ENCODE measurements around the gene DVL2.

Gene DVL2

GRCh38 chr17:7229504-7229903, 4.8 kb downstream of the DVL2 start:
- POLR2A ChIA-PET, result interaction anchor here (1.0 to 14.2 kb wide), 2 partner anchors 8 to 10 kb away, joined by 5 to 284 read pairs; partner anchors contain the start of genes ACADVL, DLG4 and PHF23

GRCh38 chr17:7228920-7229319, 5.4 kb downstream of the DVL2 start:
- Histone ChIP-seq H3K27ac (ENCODE audit: extremely low read depth, low read depth, low read length) (no peak overlapping the region), H3K36me3 (ENCODE audit: control insufficient read depth in 2 of 2, insufficient read depth in 1 of 2, low read length in 2 of 2) (peaks cover 18 to 76% of the 10 kb centered on the region in 2 experiments), H3K9me3 (ENCODE audit: control insufficient read depth, insufficient read depth, low read depth, low read length) (no peaks in the 10 kb centered on the region), H3K4me1 (ENCODE audit: control insufficient read depth, insufficient read depth, low read length) (no peaks in the 10 kb centered on the region), H3K4me3 (ENCODE audit: low read depth, low read length) (no peak overlapping the region)
- ChIA-PET POLR2A (no interaction called here), CTCF (no interaction called here)
- TF ChIP-seq ZBTB26 (tag by site-specific recombination; optimal IDR thresholded peaks at IDR 0.05) (no peak), ZNF518A (tag by site-specific recombination; conservative IDR thresholded peaks at IDR 0.05; ENCODE audit: low read depth) (no peak), ZNF560 (tag by site-specific recombination; IDR thresholded peaks at IDR 0.05; ENCODE audit: borderline replicate concordance) (no peak), ZSCAN30 (tag by site-specific recombination; IDR thresholded peaks at IDR 0.05) (no peak)

More at GRCh38 chr17:7229504-7229903, 4.8 kb downstream of the DVL2 start:
- CTCF ChIA-PET, result no interaction called here
- Histone ChIP-seq H3K36me3 (ENCODE audit: control insufficient read depth in 2 of 2, insufficient read depth in 1 of 2, low read length in 2 of 2) (peaks cover 12 to 71% of the 10 kb centered on the region in 2 experiments), H3K4me1 (ENCODE audit: control insufficient read depth, insufficient read depth, low read length) (no peaks in the 10 kb centered on the region), H3K4me3 (ENCODE audit: low read depth, low read length) (no peak overlapping the region), H3K27ac (ENCODE audit: extremely low read depth, low read depth, low read length) (no peak overlapping the region), H3K9me3 (ENCODE audit: control insufficient read depth, insufficient read depth, low read depth, low read length) (no peaks in the 10 kb centered on the region)
- TF ChIP-seq ZSCAN23 (tag by site-specific recombination; IDR thresholded peaks at IDR 0.05), result no peak
- no peak for TF ChIP-seq GLIS1 (tag by site-specific recombination; IDR thresholded peaks at IDR 0.05)
- no peak for TF ChIP-seq ZNF521 (tag by site-specific recombination; IDR thresholded peaks at IDR 0.05)
- TF ChIP-seq ZNF248 (tag by site-specific recombination; IDR thresholded peaks at IDR 0.05), result no peak
- no peak for TF ChIP-seq SP3 (tag by site-specific recombination; IDR thresholded peaks at IDR 0.05)
- no peak for TF ChIP-seq ZEB2 (tag by site-specific recombination; IDR thresholded peaks at IDR 0.05)
- TF ChIP-seq ZNF747 (tag by site-specific recombination; IDR thresholded peaks at IDR 0.05), result no peak
- TF ChIP-seq KLF1 (tag by site-specific recombination; IDR thresholded peaks at IDR 0.05), result no peak
- TF ChIP-seq ZNF785 (tag by site-specific recombination; IDR thresholded peaks at IDR 0.05), result no peak
- no peak for TF ChIP-seq ZNF510 (tag by site-specific recombination; IDR thresholded peaks at IDR 0.05; ENCODE audit: insufficient replicate concordance)
- no peak for TF ChIP-seq ZXDB (tag by site-specific recombination; IDR thresholded peaks at IDR 0.05)
- no peak for TF ChIP-seq ZNF596 (tag by site-specific recombination; IDR thresholded peaks at IDR 0.05)
- no peak for TF ChIP-seq ZNF292 (tag by site-specific recombination; IDR thresholded peaks at IDR 0.05; ENCODE audit: borderline replicate concordance, low read depth)
- TF ChIP-seq YY1 (tag by site-specific recombination; IDR thresholded peaks at IDR 0.05), result no peak
- no peak for TF ChIP-seq ZNF707 (tag by site-specific recombination; IDR thresholded peaks at IDR 0.05)
- no peak for TF ChIP-seq ZNF449 (tag by site-specific recombination; IDR thresholded peaks at IDR 0.05)
- TF ChIP-seq, protein P1, sequence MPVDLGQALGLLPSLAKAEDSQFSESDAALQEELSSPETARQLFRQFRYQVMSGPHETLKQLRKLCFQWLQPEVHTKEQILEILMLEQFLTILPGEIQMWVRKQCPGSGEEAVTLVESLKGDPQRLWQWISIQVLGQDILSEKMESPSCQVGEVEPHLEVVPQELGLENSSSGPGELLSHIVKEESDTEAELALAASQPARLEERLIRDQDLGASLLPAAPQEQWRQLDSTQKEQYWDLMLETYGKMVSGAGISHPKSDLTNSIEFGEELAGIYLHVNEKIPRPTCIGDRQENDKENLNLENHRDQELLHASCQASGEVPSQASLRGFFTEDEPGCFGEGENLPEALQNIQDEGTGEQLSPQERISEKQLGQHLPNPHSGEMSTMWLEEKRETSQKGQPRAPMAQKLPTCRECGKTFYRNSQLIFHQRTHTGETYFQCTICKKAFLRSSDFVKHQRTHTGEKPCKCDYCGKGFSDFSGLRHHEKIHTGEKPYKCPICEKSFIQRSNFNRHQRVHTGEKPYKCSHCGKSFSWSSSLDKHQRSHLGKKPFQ (tag by site-specific recombination; IDR thresholded peaks at IDR 0.05), result no peak
- TF ChIP-seq ZBTB48 (tag by site-specific recombination; IDR thresholded peaks at IDR 0.05), result no peak
- TF ChIP-seq SCRT2 (tag by site-specific recombination; IDR thresholded peaks at IDR 0.05), result no peak
- TF ChIP-seq AEBP2 (tag by site-specific recombination; IDR thresholded peaks at IDR 0.05; ENCODE audit: borderline replicate concordance), result no peak

Data from HEK293 (cell line).